ENCODE data around the gene JOSD2. TPM values are rescaled to one million over a fixed set of nuclear protein-coding genes. Genes with fewer than 3 reads are reported as not detected.

Gene JOSD2
- total RNA-seq, 2 experiments from 2014 or later = 17.4 to 28.1 TPM

DNA sequence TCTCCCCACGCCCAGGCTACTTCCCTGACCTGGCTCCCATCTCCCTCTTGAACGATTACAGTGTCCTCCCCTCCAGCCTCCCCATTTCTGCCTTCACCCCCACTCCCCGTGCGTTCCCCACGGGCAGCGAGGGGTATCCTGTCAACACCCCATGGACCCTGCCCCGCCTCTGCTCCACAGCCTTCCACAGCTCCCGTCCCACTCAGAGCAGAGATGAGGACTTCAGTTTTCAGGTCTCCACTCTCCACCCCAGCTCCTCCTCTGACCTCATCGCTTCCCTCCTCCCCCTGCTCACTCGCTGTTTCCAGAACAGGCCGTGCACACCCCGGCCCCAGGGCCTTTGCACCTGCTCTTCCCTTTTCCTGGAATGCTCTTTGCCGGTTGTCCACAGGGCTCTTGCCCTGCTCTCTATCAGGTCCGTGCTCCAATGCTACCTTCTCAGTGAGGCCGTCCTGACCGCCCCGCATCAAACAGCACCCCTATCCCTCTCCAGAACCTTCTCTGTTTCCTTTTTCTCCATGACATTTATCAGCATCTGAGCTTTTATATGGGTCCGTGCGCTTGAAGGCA, 42.2 kb upstream of the JOSD2 start:
- intact Hi-C loops (cut with DNase I, micrococcal nuclease) = no loop called here
- no peak for ATAC-seq

DNA sequence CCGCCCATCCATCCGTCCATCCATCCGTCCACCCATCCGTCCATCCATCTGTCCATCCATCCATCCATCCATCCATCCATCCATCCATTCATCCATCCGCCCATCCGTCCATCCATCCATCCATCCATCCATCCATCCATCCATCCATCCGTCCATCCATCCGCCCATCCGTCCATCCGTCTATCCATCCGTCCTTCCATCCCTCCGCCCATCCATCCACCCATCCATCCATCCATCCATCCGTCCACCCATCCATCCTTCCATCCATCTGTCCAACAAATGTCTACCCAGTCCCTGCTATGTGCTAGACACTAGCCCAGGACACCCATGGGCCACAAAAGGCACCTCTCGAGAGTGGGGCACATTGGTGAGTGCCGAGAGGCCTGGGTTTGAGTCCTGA, 41.5 kb upstream of the JOSD2 start:
- H3K27ac Mint-ChIP-seq = no peak overlapping the region
- H3K36me3 Mint-ChIP-seq (ENCODE audit: low read depth) = no peaks in the 10 kb centered on the region
- ChIA-PET POLR2A (no interaction called here), CTCF (interaction anchor here (0.6 kb wide), 1 partner anchor 1106 kb away, joined by 3 read pairs; no protein-coding TSS in a partner anchor)
- intact Hi-C loops (cut with DNase I, micrococcal nuclease) = no loop called here
- H3K27me3 Mint-ChIP-seq = peaks cover 51% of the 10 kb centered on the region
- no peak overlapping the region for H3K4me3 Mint-ChIP-seq
- DNase-seq = no peak
- no peak for ATAC-seq
- peaks cover 2% of the 10 kb centered on the region for H3K4me1 Mint-ChIP-seq
- no peaks in the 10 kb centered on the region for H3K9me3 Mint-ChIP-seq (ENCODE audit: low read depth)

More for the DNA sequence above, 42.2 kb upstream of the JOSD2 start:
- H3K4me3 Mint-ChIP-seq = no peak overlapping the region
- no peak for DNase-seq
- no peaks in the 10 kb centered on the region for H3K9me3 Mint-ChIP-seq (ENCODE audit: low read depth)
- H3K36me3 Mint-ChIP-seq (ENCODE audit: low read depth) = no peaks in the 10 kb centered on the region
- H3K27me3 Mint-ChIP-seq = peaks cover 56% of the 10 kb centered on the region
- POLR2A ChIA-PET = no interaction called here
- peaks cover 2% of the 10 kb centered on the region for H3K4me1 Mint-ChIP-seq
- no peak overlapping the region for H3K27ac Mint-ChIP-seq
- CTCF ChIA-PET = interaction anchor here (3.8 kb wide), 1 partner anchor 196 kb away, joined by 13 read pairs; no protein-coding TSS in a partner anchor

DNA sequence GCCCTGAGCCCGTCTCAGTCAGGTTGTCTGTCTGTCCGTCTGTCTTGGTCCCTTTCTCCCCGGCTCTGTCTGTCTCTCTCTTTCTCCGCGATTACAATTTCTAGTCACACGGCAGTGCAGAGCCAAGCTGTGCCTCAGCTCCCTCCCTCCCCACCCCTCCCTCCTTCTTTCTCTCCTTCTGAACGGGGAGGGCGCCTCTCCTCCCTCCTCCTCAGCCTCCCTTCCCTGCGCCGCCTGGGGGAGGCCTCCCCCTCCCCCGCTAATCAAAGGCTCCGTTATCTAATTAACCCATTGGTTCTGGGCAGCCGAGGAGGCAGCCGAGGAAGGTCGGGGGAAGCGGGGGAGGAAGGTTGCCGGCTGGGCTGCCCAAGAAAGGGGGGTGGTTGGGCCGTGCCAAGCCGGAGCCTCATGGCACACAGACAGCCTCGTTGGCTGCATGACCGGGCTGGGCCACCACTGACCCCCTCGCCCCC, 40.8 kb upstream of the JOSD2 start:
- no peak for DNase-seq
- CTCF ChIA-PET = interaction anchor here (0.6 kb wide), 1 partner anchor 75 kb away, joined by 3 read pairs; no protein-coding TSS in a partner anchor
- Mint-ChIP-seq H3K9me3 (ENCODE audit: low read depth) (no peaks in the 10 kb centered on the region), H3K4me3 (no peak overlapping the region), H3K27ac (no peak overlapping the region), H3K36me3 (ENCODE audit: low read depth) (no peaks in the 10 kb centered on the region), H3K27me3 (peaks cover 51% of the 10 kb centered on the region), H3K4me1 (peaks cover 2% of the 10 kb centered on the region)
- POLR2A ChIA-PET = no interaction called here
- intact Hi-C loops (cut with DNase I, micrococcal nuclease) = no loop called here
- ATAC-seq = no peak

DNA sequence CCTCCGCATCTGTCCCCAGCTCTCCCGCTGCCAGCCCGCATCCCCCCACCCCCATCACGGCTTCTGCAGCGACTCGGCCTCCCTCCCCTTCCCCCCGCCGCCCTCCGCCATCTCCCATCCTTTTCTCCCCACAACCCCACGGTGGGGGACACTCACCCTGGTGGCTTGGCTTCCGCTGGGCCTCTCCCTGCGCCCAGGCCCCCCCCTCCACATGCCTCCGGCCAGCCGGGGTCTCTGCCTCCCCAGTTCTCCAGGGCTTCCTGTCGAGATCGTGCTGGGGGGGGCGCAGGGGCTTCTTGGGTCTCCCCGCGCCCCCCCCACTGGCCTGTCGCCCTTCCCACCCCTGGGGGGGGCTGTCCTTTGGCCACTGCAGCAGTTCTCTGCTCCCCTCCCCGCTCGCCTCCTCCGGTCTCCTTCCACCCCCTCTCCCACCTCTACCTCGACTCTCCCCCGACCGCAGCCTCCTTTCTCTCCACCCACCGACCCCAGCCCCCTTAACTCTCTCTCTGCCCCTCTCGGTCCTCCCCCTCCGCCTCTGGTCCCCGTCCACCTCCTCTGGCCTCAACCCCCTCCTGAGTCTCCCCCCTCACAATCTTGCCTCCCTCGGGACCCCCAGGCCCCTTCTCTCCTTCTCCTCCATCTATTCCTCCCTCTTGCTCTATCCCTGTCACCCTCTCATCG, 40.2 kb upstream of the JOSD2 start:
- peaks cover 48% of the 10 kb centered on the region for H3K27me3 Mint-ChIP-seq
- no peak overlapping the region for H3K27ac Mint-ChIP-seq
- no peaks in the 10 kb centered on the region for H3K4me1 Mint-ChIP-seq
- no peak for ATAC-seq
- intact Hi-C loops (cut with DNase I, micrococcal nuclease) = no loop called here
- no peak for DNase-seq
- H3K9me3 Mint-ChIP-seq (ENCODE audit: low read depth) = no peaks in the 10 kb centered on the region
- POLR2A ChIA-PET = no interaction called here
- CTCF ChIA-PET = interaction anchor here (0.6 kb wide), 1 partner anchor 76 kb away, joined by 3 read pairs; no protein-coding TSS in a partner anchor
- no peaks in the 10 kb centered on the region for H3K36me3 Mint-ChIP-seq (ENCODE audit: low read depth)
- no peak overlapping the region for H3K4me3 Mint-ChIP-seq

DNA sequence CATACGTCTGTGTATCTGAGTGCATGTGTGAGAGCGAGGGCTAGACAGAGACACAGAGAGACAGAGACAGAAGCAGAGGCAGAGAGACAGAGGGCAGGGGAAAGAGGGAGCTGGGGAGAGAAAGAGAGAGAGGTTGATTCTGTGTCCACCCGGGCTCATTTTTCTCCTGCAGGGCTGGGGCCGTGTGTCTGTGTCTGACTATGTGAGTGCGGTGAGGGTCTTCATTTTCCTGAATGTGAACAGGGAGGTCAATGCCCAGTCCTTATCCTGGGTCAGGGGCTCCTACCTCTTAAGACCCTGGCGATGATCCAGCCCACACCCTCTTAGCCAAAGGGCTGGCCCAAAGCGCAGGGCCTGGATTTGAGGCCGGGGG, 39.6 kb upstream of the JOSD2 start:
- Mint-ChIP-seq H3K9me3 (ENCODE audit: low read depth) (no peaks in the 10 kb centered on the region), H3K27ac (no peak overlapping the region), H3K4me1 (no peaks in the 10 kb centered on the region), H3K4me3 (no peak overlapping the region), H3K27me3 (peaks cover 44% of the 10 kb centered on the region), H3K36me3 (ENCODE audit: low read depth) (no peaks in the 10 kb centered on the region)
- ChIA-PET CTCF (no interaction called here), POLR2A (no interaction called here)
- intact Hi-C loops (cut with DNase I, micrococcal nuclease) = no loop called here
- ATAC-seq = no peak
- no peak for DNase-seq

DNA sequence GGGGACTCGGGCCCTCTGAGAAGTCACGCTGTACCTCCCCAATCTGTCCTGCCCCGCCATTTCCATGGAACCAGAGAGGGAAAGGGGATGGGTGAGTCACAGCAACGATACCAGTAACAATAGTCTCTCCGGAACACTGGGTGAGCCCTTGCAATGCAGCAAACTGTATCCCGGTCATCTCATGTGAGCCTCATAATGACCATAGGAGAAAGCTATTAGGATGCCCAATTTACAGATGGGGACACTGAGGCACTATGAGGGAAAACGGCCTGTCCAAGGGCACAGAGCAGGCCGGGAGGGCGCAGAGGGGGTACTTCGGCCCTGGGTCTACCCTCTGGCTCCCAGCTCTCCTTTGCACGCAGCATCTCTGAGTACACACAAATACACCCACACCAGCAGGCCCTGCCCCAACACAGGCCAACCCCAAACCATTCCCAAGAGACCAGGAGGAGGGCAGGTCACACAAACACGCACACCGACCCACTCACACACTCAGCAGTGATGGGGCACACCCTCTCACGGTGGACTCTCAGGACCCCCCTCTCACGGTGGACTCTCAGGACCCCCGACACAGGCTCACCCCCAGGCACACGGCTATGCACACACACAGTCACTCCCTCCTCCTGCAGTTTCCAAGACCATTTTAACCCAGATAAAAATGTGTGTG, 39.1 kb upstream of the JOSD2 start:
- ChIA-PET POLR2A (interaction anchor here (0.7 kb wide), 1 partner anchor 232 kb away, joined by 4 read pairs; no protein-coding TSS in a partner anchor), CTCF (no interaction called here)
- no peaks in the 10 kb centered on the region for H3K36me3 Mint-ChIP-seq (ENCODE audit: low read depth)
- intact Hi-C loops (cut with DNase I, micrococcal nuclease) = no loop called here
- no peak for ATAC-seq
- H3K4me3 Mint-ChIP-seq = no peak overlapping the region
- H3K4me1 Mint-ChIP-seq = no peaks in the 10 kb centered on the region
- H3K9me3 Mint-ChIP-seq (ENCODE audit: low read depth) = no peaks in the 10 kb centered on the region
- no peak for DNase-seq
- H3K27ac Mint-ChIP-seq = no peak overlapping the region
- peaks cover 40% of the 10 kb centered on the region for H3K27me3 Mint-ChIP-seq

DNA sequence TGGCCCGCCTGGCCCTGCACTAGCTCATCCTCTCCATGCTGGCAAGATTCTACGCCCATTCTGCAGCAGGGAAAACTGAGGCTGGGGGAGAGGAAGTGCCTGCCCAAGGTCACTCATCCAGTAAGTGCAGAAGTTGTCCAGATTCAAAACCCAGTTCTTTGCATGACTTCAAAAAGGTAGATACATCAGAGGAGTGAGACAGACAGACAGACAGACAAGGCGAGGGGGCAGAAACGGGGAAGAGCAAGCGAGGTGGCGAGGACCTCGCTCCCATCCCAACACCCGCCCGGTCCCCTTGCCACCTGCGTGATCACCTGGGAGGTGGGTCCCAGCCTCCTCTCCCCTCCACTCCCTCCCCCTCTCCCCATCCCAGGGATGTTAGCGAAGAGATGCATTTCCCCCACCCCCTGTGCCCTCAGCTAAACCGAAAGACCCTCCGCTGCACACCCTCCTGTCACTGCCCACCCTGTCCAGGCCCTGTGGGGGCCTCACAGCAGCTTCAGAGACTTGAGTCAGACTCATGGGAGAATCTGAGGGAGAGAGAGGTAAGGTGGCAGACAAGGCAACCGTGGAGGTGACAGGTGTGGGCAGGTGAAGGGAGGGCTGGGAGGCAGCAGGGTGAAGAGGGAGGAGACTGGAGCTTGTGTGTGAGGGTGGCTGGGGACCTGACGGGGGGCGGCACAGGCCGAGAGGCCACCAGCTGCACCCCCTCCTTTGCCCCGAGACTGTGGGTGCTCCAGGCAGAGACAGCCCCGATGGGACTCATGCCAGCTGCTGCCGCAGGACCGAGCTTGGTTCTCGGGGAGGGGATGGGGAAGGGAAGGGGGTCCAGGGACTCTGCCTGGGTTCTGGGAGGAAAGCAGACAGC, 38.3 kb upstream of the JOSD2 start:
- intact Hi-C loops (cut with DNase I, micrococcal nuclease) = no loop called here
- no peaks in the 10 kb centered on the region for H3K9me3 Mint-ChIP-seq (ENCODE audit: low read depth)
- H3K27me3 Mint-ChIP-seq = peaks cover 36% of the 10 kb centered on the region
- no peaks in the 10 kb centered on the region for H3K36me3 Mint-ChIP-seq (ENCODE audit: low read depth)
- ChIA-PET CTCF (no interaction called here), POLR2A (interaction anchor here (0.7 kb wide), 1 partner anchor 233 kb away, joined by 4 read pairs; no protein-coding TSS in a partner anchor)
- no peaks in the 10 kb centered on the region for H3K4me1 Mint-ChIP-seq
- ATAC-seq = no peak
- H3K27ac Mint-ChIP-seq = no peak overlapping the region
- no peak for DNase-seq
- H3K4me3 Mint-ChIP-seq = no peak overlapping the region

DNA sequence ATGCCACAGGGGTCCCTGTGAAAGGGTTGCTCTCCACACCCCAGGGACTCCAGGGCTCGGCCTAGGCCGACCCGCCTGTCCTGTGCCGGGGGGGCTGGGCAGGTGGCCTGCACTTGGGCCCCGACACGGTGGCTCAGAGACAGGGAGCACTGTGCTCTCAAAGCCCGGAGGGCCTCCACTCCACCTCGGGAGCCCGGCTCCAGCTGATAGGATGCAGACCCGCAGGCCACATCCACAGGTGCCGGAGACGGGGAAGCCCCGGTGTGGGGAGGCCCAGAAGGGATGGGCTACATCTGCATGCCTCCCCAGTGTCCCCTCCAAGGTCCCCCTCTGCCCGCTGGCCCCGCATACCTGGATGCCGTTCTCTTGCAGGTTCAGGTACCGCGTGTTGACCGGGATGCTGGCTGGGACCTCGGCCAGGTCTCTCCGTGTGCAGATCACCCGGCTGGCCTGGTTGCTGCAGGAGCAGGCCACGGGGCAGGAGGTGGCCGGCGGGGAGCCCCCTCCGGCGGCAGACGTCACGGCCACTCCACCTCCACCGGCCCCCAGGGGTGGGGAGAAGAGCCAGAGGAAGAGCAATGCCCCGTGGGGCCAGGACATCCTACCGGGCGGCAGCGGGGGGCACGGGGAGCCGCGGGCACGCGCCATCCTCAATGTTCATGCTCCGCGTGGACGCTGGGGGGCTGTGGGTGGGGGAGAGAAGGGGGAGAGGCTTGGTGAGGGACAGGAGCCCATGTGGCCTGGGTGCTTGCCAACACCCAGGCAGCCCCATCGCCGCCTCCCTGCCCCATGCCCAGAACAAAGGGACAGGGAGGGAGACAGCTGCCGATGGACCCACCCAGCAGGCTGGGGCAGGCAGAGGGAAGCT, 37.4 kb upstream of the JOSD2 start:
- ChIA-PET POLR2A (no interaction called here), CTCF (no interaction called here)
- ATAC-seq (no peak), DNase-seq (no peak)
- no peak overlapping the region for H3K27ac Mint-ChIP-seq
- intact Hi-C loops (cut with DNase I, micrococcal nuclease) = no loop called here
- no peaks in the 10 kb centered on the region for H3K9me3 Mint-ChIP-seq (ENCODE audit: low read depth)
- no peak overlapping the region for H3K4me3 Mint-ChIP-seq
- H3K27me3 Mint-ChIP-seq = peaks cover 30% of the 10 kb centered on the region
- H3K36me3 Mint-ChIP-seq (ENCODE audit: low read depth) = no peaks in the 10 kb centered on the region
- no peaks in the 10 kb centered on the region for H3K4me1 Mint-ChIP-seq

DNA sequence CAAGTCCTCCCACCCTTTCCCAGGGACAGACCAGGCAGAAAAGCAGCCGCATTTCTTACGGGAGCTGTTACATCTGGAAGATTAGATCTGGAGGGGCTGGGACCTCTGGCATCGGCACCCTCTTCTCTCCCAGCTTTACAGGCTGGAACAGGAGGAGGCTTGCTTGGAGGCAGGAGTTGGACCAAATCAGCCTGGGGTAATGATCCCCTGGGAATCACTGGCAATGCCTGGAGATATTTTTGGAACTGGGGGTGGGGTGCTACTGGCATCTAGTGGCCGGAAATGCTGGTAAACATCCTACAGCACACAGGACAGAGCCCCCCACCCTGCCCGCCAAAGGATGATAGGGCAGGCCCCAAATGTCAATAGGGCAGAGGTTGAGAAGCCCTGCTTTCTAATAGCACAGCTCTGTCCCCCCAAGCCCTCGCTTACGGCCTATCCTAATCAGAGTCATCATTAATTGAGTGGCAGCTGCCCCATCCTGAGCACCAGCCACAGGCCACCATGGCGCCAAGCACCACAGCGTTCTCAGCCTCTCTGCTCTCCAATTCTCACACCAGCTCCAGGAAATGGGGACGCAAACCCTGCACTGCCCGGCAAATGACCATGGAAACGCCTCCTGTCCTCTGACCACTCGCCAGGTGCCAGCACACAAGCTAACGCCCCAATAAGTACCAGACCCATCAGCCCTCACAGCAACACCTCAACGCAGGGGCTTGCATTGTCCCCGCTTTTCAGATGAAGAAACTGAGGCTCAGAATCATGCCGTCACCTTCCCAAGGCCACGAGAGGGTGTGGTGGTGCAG, 36.6 kb upstream of the JOSD2 start:
- Mint-ChIP-seq H3K27ac (no peak overlapping the region), H3K4me3 (no peak overlapping the region), H3K4me1 (no peaks in the 10 kb centered on the region), H3K27me3 (peaks cover 22% of the 10 kb centered on the region), H3K9me3 (ENCODE audit: low read depth) (no peaks in the 10 kb centered on the region), H3K36me3 (ENCODE audit: low read depth) (no peaks in the 10 kb centered on the region)
- ATAC-seq = no peak
- DNase-seq = no peak
- ChIA-PET CTCF (interaction anchor here (1.1 kb wide), 1 partner anchor 9 kb away, joined by 3 read pairs; no protein-coding TSS in a partner anchor), POLR2A (no interaction called here)
- intact Hi-C loops (cut with DNase I, micrococcal nuclease) = no loop called here

DNA sequence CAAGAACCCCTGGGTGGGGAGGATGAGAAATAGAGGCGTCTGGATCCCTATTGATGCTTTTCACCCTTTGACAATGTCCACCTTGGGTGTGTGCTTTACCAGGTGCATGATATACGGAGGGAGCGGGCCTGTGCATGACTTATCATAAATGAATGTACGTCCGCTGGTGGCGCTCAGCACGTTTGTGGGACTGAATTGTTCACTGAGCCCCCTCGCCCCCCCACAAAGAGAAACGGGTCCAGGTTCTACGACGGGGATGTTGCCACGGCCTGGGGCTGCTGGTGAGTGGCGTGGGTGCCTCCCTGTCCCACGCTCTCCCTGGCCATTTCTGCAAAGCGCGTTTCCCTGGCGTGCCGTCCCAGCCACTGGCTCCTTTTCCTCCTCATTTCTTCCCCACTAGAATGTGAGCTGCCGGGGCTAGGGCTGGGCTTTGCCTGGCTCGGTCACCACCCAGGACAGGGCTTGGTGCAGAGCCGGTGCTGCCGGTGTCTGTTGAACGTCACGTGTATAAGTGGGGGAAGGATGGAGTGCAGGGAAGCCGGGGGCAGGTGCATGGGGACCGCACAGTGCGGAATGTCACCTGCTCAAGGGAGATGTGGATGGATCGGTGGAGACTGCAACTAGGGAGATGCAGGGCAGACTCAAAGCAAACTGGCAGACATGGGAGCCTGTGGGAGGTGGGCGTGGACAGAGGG, 35.7 kb upstream of the JOSD2 start:
- ChIA-PET CTCF (interaction anchor here (1.1 kb wide), 1 partner anchor 9 kb away, joined by 3 read pairs; no protein-coding TSS in a partner anchor), POLR2A (no interaction called here)
- no peak for DNase-seq

More for the DNA sequence above, 35.7 kb upstream of the JOSD2 start:
- Mint-ChIP-seq H3K36me3 (ENCODE audit: low read depth) (no peaks in the 10 kb centered on the region), H3K27me3 (peaks cover 16% of the 10 kb centered on the region), H3K9me3 (ENCODE audit: low read depth) (no peaks in the 10 kb centered on the region), H3K4me1 (no peaks in the 10 kb centered on the region), H3K27ac (no peak overlapping the region), H3K4me3 (no peak overlapping the region)
- intact Hi-C loops (cut with DNase I, micrococcal nuclease) = no loop called here
- ATAC-seq = no peak

All from activated CD4-positive, alpha-beta T cell treated with anti-CD3 and anti-CD28 coated beads for 36 hours (primary cell).